ENCODE measurements around the gene MORF4L2. TPM values are rescaled to one million over a fixed set of nuclear protein-coding genes. Genes with fewer than 3 reads are reported as not detected.

MORF4L2 gene, protein sequence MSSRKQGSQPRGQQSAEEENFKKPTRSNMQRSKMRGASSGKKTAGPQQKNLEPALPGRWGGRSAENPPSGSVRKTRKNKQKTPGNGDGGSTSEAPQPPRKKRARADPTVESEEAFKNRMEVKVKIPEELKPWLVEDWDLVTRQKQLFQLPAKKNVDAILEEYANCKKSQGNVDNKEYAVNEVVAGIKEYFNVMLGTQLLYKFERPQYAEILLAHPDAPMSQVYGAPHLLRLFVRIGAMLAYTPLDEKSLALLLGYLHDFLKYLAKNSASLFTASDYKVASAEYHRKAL
- 100 to 1,000 TPM; 457 to 960 (median 603) TPM for total RNA-seq
- 100 to 1,000 TPM; 730 to 773 TPM for polyA plus RNA-seq
- long read RNA-seq, donor 1, transcript MORF4L2-201 (4 exons, 1,824 nt): minor isoform, 85 of 690 reads
- long read RNA-seq, donor 1, transcript MORF4L2-206 (4 exons, 1,965 nt): minor isoform, 50 of 690 reads
- long read RNA-seq, donor 1, transcript MORF4L2-203 (4 exons, 1,983 nt): minor isoform, 123 of 690 reads
- long read RNA-seq, donor 1, transcript MORF4L2-215 (4 exons, 451 nt): major isoform, 235 of 690 reads
- long read RNA-seq, donor 1, partial matches to known transcripts: 16 of 690 reads
- long read RNA-seq, donor 1, other reads (novel, unspliced or antisense): 111 of 690 reads
- long read RNA-seq, donor 2, transcript MORF4L2-203 (4 exons, 1,983 nt): minor isoform, 27 of 121 reads
- long read RNA-seq, donor 2, transcript MORF4L2-215 (4 exons, 451 nt): major isoform, 44 of 121 reads
- long read RNA-seq, donor 2, transcript MORF4L2-201 (4 exons, 1,824 nt): minor isoform, 9 of 121 reads
- long read RNA-seq, donor 2, transcript MORF4L2-209 (5 exons, 869 nt): minor isoform, 7 of 121 reads
- long read RNA-seq, donor 2, partial matches to known transcripts: 6 of 121 reads
- long read RNA-seq, donor 2, other reads (novel, unspliced or antisense): 14 of 121 reads
- long read RNA-seq, donor 3, transcript MORF4L2-215 (4 exons, 451 nt): major isoform, 125 of 383 reads
- long read RNA-seq, donor 3, transcript MORF4L2-203 (4 exons, 1,983 nt): minor isoform, 113 of 383 reads
- long read RNA-seq, donor 3, transcript MORF4L2-201 (4 exons, 1,824 nt): minor isoform, 26 of 383 reads
- long read RNA-seq, donor 3, transcript MORF4L2-209 (5 exons, 869 nt): minor isoform, 23 of 383 reads
- long read RNA-seq, donor 3, partial matches to known transcripts: 5 of 383 reads
- long read RNA-seq, donor 3, other reads (novel, unspliced or antisense): 60 of 383 reads

DNA sequence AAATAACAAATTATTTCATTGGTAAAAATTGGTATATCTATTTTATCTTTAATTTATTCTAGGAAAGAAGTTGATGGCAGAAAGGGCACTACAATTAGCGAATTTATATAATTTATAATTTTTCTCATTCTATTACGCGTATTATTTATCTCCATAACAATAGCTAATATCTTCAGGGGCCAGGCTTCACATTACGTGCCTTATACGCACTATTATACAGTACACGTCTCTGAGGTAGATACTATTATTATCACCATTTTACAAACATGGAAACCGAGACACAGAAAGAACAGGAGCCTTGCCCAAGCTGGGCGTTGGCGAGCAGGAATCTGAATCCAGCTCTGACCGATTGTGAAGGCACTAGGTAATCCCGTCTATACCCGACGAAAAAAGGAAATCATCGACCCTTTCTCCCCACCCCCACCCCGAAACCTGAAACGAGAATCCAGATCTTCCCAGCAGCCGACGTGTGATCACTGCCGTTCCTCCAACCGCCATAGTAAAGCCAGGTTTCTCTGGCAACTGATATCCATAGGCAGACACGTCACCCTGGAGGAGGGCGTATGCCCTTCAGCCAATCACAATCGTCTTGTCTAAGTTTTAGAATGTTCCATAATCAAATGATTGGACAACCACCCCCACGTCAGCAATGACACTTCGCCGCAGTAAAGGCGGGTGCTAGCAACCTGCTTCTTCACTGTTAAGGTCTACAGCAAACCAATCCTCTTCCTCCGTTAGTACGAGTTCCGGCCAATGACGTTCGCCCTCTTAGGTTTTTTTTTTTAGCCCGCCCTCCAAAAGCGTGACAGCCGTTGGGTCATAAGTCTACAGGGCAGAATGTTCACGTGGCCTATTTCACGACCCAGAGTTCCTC is at the start of gene MORF4L2:
Gene MORF4L2, minus strand, starts transcription at position 501 of the 874 bp plus-strand sequence. CDS start 9,672 bp downstream, outside the sequence.
- no peaks in the 10 kb centered on the region for H3K9me3 ChIP-seq
- intact Hi-C loops (cut with DNase I): loop anchor here (5.0 to 10.0 kb wide), 4 partner anchors 52 to 154 kb away; partner anchors contain the start of gene TCEAL1 (in 1 of the 4)
- H3K36me3 ChIP-seq: no peaks in the 10 kb centered on the region
- DNase-seq: peak; percentile 84 to 93 (median 87)
- TF ChIP-seq POLR2A (IDR thresholded peaks at IDR 0.05) (peak; percentile 89), EP300 (IDR thresholded peaks at IDR 0.05) (peak; percentile 75)
- TF ChIP-seq, protein P1, sequence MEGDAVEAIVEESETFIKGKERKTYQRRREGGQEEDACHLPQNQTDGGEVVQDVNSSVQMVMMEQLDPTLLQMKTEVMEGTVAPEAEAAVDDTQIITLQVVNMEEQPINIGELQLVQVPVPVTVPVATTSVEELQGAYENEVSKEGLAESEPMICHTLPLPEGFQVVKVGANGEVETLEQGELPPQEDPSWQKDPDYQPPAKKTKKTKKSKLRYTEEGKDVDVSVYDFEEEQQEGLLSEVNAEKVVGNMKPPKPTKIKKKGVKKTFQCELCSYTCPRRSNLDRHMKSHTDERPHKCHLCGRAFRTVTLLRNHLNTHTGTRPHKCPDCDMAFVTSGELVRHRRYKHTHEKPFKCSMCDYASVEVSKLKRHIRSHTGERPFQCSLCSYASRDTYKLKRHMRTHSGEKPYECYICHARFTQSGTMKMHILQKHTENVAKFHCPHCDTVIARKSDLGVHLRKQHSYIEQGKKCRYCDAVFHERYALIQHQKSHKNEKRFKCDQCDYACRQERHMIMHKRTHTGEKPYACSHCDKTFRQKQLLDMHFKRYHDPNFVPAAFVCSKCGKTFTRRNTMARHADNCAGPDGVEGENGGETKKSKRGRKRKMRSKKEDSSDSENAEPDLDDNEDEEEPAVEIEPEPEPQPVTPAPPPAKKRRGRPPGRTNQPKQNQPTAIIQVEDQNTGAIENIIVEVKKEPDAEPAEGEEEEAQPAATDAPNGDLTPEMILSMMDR (IDR thresholded peaks at IDR 0.05): no peak
- no peaks in the 10 kb centered on the region for H3K4me1 ChIP-seq (ENCODE audit: insufficient read depth)
- H3K27ac ChIP-seq: peak within 1 kb of the TSS; percentile 91 to 92
- WGBS, 3 donors: 19 to 28% (median 22%) methylated on average over 37 of the region's 37 CpGs
- H3K4me3 ChIP-seq: peak within 1 kb of the TSS; percentile 56
- no peaks in the 10 kb centered on the region for H3K27me3 ChIP-seq

DNA sequence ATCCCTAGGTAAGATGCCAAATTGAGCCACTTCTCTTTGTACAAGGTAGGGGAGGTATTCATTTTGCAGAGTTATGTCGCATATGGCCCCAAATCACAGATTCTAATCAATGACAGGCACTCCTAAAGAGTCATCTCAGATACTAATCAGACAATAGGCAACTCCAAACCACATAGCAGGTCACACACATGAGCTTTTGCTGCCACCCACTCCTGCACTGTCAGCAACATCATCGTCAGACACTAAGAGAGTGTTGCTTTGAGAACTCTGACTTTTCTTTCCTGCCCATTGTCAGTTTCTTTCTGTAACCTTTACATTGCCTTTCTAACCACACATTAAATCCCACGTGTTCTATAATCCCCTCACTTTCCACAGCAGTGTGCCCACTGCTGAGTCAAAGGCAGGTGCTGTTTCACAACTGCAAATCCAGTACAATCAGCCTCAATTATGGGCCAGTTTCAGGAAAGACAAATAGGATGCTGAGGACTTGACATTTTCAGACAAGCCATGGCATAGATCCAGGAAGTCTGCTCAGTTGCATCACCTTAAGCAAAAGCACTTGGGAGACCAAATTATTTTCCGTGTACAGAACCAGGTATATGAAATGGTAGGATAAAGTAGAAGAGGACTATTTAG is 47.7 kb upstream of the MORF4L2 start:
- TF ChIP-seq, protein P1 (IDR thresholded peaks at IDR 0.05): no peak
- no peak for TF ChIP-seq EP300 (IDR thresholded peaks at IDR 0.05)
- TF ChIP-seq POLR2A (IDR thresholded peaks at IDR 0.05): no peak
- 60 to 67% (median 64%) methylated on average over 4 of the region's 4 CpGs for WGBS, 3 donors
- no peak overlapping the region for H3K4me3 ChIP-seq
- H3K27ac ChIP-seq: no peak overlapping the region
- H3K36me3 ChIP-seq: no peaks in the 10 kb centered on the region
- no peaks in the 10 kb centered on the region for H3K27me3 ChIP-seq
- H3K9me3 ChIP-seq: no peaks in the 10 kb centered on the region
- no peaks in the 10 kb centered on the region for H3K4me1 ChIP-seq (ENCODE audit: insufficient read depth)
- intact Hi-C loops (cut with DNase I): no loop called here
- no peak for DNase-seq

DNA sequence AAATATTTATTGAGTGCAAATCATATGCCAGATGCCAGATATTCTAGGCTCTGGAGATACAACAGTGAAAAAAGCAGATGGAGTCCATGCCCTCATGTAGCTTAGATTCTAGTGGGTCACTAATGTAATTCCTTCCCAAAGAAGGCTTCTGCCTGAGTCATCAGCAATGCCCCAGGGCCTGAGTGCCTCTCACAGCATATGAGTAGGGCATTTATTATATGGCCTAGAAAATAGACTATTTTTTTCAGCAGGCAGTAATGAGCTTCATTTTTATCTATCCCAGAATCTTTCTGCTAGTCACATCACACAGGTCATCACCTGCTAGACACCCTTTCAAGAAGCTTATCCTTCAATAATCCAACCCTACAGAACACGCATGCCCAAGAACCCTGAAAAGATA is 46.5 kb upstream of the MORF4L2 start:
- H3K4me1 ChIP-seq (ENCODE audit: insufficient read depth): no peaks in the 10 kb centered on the region
- no peak overlapping the region for H3K27ac ChIP-seq
- no peaks in the 10 kb centered on the region for H3K27me3 ChIP-seq
- no peak overlapping the region for H3K4me3 ChIP-seq
- intact Hi-C loops (cut with DNase I): no loop called here
- no peaks in the 10 kb centered on the region for H3K36me3 ChIP-seq
- WGBS, 3 donors: 88 to 100% (median 91%) methylated on average over 1 of the region's 1 CpG
- TF ChIP-seq EP300 (IDR thresholded peaks at IDR 0.05): no peak
- no peak for TF ChIP-seq POLR2A (IDR thresholded peaks at IDR 0.05)
- TF ChIP-seq, protein P1 (IDR thresholded peaks at IDR 0.05): no peak
- no peaks in the 10 kb centered on the region for H3K9me3 ChIP-seq
- DNase-seq: no peak
